ENCODE data around the gene BORCS6.

DNA sequence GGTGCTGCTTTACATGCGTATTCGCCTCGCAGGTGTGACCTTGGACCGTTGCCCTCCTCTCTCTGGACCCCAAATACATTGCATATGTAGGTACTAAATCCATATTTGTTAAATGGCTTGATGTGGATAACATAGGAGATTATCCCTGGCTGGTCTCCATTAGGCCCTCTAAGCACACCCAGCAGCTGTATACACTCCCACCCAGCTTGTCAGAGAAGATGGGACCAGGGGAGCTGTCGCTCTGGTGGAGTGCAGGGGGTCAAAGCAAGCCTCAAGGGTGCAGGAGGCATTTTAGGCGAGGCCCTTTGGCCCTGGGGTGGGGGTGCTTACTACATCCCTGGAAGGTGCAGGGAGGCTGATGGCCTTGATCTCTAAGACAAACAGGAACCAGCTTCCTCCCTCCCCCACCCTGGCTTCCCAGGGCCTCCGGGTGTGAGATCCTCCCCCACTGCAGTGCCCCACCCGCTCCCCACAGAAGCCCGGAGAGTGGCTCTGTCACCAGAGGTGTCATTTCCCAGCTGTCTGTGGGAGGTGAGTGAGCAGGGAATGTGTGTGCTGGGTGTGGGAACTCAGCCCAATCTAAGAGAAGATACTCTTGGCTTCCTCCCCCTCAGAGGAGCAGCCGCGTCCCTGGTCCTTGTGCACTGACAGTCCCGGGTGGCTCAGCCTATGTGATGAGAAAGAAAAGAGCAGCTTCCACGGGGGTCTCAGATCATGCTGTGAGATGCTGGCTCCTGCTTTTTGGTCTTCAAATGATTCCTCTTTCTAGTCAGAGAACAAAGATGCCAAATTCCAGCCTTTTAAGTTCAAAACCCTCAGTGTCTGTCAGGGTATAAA, 25.8 kb downstream of the BORCS6 start:
- TF ChIP-seq POLR2AphosphoS5 (IDR thresholded peaks at IDR 0.05; ENCODE audit: low read depth, low read length): no peak
- no peak for TF ChIP-seq CTCF (IDR thresholded peaks at IDR 0.05)

All from Panc1 (cell line).